PFSK-1 (cell line): Measurements from ENCODE around the gene LTF.

ENCODE experiments used
- FOXP2 ChIP-seq: optimal IDR thresholded peaks from 2 replicates; pipeline ENCODE3; 2011; ENCODE audit warnings: borderline replicate concordance, control low read depth, inconsistent platforms; ENCODE audit not compliant: insufficient read depth; ENCODE audit errors: extremely low read length, extremely low read depth
- POLR2AphosphoS5 ChIP-seq: IDR thresholded peaks from 2 replicates; pipeline ENCODE4 v1.6.1; 2012; ENCODE audit warnings: low read depth, mild to moderate bottlenecking, control low read depth, low read length, moderate library complexity
- REST ChIP-seq, 2 experiments: IDR thresholded peaks; 2 replicates each; pipeline versions ENCODE4 v1.6.1 to v1.8.0; 2011 to 2012; ENCODE audit warnings: low read depth in 2 of 2, low read length in 2 of 2, control low read depth in 1 of 2, inconsistent platforms in 1 of 2, mild to moderate bottlenecking in 1 of 2, moderate library complexity in 1 of 2; ENCODE audit not compliant: insufficient read depth in 1 of 2
- SIN3A ChIP-seq: IDR thresholded peaks from 2 replicates; pipeline ENCODE4 v1.6.1; 2012; ENCODE audit warnings: mild to moderate bottlenecking, low read length, moderate library complexity, borderline replicate concordance; ENCODE audit not compliant: insufficient read depth
- TAF1 ChIP-seq: IDR thresholded peaks from 2 replicates; pipeline ENCODE4 v1.6.1; 2012; ENCODE audit warnings: low read length, control low read depth, borderline replicate concordance; ENCODE audit not compliant: insufficient read depth

Gene LTF

DNA sequence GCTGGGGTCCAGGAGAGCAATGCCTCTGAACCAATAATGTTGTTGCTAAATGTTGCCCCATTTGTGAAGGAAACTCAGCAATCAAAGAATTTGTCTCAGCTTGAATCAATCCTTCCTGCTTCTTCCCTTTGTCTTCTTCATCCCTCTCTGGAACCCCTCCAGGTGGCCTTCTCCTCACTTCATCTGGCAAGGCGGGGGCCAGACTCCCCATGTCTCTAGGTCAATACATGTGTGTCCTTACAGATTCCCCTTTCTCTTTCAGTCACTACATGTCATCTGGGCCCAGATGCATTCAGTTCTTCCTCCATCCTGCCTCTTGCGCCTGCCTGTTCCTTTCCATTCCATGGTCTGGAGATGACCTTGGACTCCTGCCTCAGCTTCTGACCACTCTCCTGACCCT is 8.0 kb upstream of the LTF start:
- TF ChIP-seq SIN3A (no peak), REST (IDR thresholded peaks at IDR 0.05; ENCODE audit: insufficient read depth in 1 of 2, low read depth in 2 of 2, low read length in 2 of 2) (no peak), POLR2AphosphoS5 (no peak), FOXP2 (no peak), TAF1 (no peak)

GRCh38 chr3:46471371-46471914 is 6.7 kb upstream of the LTF start:
- TF ChIP-seq REST (IDR thresholded peaks at IDR 0.05; ENCODE audit: insufficient read depth in 1 of 2, low read depth in 2 of 2, low read length in 2 of 2) (no peak), TAF1 (no peak), FOXP2 (no peak), POLR2AphosphoS5 (no peak), SIN3A (no peak)

GRCh38 chr3:46470831-46471230 is 6.1 kb upstream of the LTF start:
- TF ChIP-seq SIN3A (no peak), REST (IDR thresholded peaks at IDR 0.05; ENCODE audit: insufficient read depth in 1 of 2, low read depth in 2 of 2, low read length in 2 of 2) (no peak), POLR2AphosphoS5 (no peak), FOXP2 (no peak), TAF1 (no peak)

DNA sequence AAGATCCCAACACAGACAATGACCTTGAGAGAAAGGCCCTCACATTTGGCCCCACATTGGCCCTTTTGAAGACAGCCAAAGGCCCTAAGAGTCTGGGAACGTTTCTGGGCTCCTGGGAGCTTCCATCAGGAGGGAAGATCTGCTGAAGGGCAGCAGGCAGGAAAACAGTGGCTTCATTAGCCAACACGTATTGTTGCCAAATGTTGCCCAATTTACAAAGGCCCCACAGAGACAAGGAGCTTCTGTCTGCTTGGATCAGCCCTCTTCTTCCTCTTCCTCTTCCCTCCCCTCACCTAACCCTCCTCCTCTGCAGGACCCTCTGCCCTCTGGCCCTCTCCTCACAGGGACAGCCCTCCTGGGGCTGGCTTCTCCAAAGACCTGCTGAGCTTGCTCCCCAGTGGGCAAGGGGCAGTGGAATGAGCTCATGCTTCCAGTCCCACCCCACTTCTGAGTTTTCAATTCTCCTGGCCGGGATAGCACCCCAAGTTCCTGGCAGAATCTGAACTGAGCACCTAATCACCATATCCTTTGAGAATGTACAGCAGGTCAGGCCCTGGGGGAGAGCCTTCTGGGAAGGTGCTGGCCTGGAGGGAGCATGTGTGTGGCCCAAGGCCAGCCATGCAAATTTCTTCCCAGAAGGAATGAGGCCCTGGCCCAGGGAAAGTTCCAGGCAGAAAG is 5.1 kb upstream of the LTF start:
- TF ChIP-seq REST (IDR thresholded peaks at IDR 0.05; ENCODE audit: insufficient read depth in 1 of 2, low read depth in 2 of 2, low read length in 2 of 2): no peak
- no peak for TF ChIP-seq SIN3A
- no peak for TF ChIP-seq TAF1
- no peak for TF ChIP-seq POLR2AphosphoS5
- TF ChIP-seq FOXP2: no peak
